ENCODE measurements around the gene KCND1.

- TF ChIP-seq POLR2A (IDR thresholded peaks at IDR 0.05; ENCODE audit: low read length), result no peak
- no peak for TF ChIP-seq GATA1 (IDR thresholded peaks at IDR 0.05; ENCODE audit: low read depth, low read length)
Measured at GRCh38 chrX:48914593-48915493, 56.8 kb downstream of the KCND1 start.
